ENCODE measurements around the gene NR3C2. TPM values are rescaled to one million over a fixed set of nuclear protein-coding genes. Genes with fewer than 3 reads are reported as not detected.

NR3C2 gene
- total RNA-seq, 1 experiment from 2014 or later: 2.1 TPM

DNA sequence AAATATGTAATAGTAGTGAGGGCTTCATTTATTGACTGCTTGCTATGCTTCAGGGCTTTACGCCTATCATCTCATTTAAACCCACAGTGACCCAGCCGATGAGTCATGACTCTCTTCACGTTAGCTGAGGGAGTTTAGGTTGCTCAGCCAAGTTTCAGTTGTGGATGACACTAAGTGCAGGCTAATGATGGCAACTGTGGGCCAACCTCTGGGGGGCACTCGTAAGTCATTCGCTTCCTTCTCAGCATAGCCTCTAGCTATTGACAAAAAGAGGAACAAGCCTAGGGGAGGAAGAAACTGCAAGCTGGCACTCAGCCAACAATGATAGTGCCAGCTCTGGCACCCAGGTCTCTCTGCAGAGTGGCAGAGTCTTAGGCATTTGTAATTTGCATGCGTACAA lies 385.3 kb downstream of the NR3C2 start:
- DNase-seq (ENCODE audit: low read depth): peak; percentile 63

- no peak for DNase-seq (ENCODE audit: low read depth)
Measured at GRCh38 chr4:148055844-148056243, 386.4 kb downstream of the NR3C2 start.

DNA sequence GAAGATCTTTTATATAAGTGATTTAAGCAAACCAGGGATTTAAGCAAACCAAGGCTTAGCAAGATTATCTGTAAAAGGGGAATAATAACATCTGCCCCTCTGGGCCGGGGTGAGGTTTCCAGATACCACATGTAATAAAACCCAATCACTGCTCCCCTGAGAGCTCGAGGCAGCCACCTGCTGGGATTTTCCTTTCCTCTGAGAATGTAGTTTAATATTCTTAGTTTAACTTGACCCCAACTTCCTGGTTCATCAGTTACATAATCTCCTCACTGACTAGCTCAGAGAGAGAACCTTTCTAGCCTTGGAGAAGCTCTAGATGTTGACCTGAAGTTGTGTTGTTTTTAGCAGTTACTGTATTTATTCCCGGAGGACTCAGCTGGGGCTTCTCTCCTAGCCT lies 387.9 kb downstream of the NR3C2 start:
- DNase-seq (ENCODE audit: low read depth): peak; percentile 76

GRCh38 chr4:148053298-148054003 lies 388.8 kb downstream of the NR3C2 start:
- no peak for DNase-seq (ENCODE audit: low read depth)

DNA sequence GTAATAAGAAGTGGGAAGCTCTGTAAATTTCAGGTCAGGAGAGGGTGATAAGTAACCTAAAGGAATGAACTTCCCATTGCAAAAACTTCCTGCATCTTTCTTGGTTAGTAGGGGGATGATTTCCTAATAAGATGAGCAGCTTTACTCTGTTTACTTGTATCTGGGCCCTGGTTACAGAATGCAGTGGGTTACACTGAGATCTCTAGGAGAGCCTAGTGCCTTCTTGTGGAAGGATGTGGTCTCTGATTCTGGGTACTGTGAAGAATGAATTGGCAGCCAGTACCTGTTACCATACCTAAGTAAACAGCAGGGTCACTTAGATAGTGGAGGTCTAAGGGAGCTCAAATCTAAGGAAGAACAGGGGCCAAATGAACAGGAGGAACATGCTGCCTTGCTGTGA lies 389.8 kb downstream of the NR3C2 start:
- no peak for DNase-seq (ENCODE audit: low read depth)

DNA sequence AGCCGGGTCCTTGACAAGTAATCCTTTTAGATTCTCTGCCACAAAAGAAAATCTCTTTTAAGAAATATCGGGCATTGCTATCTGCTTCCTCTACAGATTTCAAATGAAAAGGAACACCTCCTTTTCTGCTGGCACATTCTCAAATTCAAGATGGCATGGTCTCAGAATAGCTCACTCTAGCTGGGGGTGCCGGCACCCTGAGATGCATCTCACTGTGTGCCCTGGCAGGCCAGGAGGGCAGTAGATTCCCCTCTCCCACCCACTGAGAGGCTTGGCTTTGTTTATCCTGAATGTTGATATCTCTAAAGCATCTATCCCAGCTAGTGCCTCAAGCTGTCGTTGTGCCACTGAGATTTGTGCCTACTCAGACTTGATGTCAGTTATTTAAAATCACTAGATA lies 390.8 kb downstream of the NR3C2 start:
- no peak for DNase-seq (ENCODE audit: low read depth)

DNA sequence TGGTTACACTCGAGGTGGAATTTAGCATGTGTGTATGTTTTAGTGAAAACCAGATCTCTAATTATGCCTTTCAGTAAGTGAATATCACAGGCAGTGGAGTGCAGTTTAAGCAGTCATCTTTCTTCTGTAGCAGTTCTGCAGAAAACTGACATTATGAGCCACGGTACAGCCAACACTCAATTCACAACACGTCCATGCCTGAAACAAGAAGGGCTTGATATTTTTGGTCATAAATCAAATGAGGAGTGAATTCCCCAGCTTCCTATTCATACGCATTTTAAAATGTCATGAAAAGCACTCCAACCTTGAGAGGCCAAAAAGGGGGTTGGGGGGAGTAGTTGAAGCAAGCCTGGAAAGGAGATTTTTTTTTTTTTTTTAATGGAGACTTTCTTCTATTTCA lies 393.6 kb downstream of the NR3C2 start:
- DNase-seq (ENCODE audit: low read depth): no peak

DNA sequence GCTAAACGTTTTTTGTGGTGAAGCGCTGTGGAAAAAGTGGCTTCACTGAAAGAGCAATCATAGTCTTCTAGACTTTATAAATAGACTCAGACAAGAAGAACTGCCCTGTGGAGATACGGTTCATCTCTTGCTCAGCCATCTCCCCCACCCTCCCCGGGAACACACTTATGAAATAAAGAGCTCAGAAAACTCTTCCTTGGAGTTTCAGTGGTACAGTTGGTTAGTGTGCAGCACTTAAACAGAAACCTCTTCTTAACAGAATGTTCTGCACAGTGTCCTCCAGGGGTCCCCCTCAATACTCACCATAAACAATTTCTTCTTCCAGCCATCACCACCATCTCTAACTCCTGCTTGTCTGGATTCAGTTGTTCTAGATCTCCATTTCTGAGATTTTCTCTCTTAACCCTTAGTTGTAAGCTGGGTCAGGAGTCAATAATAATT lies 397.3 kb downstream of the NR3C2 start:
- peak; percentile 13 for DNase-seq (ENCODE audit: low read depth)

DNA sequence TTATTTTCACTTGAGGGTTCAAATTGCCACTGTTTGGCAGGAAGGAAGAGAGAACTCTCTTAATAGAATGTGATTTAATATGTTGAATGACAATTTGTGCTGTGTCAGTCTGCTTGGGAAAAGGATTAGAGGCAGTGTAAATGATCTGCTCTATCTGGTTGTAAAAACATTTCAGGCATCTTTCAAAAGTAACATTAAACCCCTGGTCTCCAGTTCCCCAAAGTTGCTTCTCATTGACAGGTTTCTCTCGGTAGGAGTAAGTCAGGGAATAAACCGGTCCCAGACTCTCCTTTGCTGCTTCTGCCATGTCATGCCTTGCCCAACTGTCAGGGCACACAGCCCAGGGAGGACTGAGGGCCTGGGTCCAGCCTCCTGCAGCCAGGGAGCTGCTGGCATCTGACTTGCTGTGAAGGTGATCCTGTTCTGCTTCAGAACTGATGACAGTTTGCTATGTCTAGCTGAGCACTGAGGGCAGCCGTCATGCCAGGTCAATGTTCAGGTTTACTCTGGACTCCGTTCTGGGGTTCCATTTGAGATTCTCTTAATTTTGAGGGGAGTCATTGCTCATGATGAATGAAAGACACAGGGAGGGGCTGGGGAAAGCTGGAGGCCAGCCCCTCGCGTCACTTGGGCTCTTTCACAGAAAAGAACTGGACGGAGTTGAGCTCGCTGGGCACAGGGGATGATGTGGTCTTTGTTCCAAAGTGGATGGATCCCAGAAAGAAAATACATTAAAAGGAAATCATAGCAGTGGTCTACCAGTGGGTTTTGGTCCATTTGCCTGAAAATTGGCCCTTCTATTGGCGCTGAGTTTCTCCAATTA lies 397.9 kb downstream of the NR3C2 start:
- no peak for DNase-seq (ENCODE audit: low read depth)

DNA sequence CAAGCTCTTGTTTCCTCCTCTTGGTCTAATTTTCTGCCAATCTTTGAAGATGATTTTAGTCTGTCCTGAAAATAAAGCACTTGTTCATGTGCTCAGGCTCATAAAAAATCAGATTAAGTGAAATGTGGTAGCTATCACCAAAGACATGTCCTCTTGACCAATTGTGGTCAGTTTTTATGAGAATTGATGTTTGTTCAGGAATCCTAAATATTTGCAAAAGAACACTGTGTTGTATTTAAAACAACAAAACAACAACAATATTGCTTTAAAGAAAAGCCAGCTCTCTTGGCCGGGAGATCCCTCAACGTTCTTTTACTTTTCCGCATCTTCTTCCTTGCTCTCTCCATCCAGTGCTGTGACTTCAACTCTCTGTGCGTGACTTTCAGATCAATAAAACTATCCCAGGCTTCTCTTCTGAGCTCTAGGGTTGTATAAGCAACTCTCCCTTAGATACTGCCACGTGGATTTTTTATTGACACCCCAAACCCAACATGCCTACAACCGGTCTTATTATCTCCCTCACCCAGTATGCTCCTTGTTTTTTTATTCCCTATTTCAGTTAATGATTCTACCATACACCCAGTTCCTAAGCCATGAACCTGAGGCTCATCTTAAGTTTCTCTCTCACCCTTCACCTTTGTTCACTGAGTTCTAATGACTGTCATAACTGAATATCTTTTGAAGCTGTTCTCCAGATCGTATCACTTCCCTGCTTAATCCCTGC lies 400.4 kb downstream of the NR3C2 start:
- peak; percentile 12 for DNase-seq (ENCODE audit: low read depth)

GRCh38 chr4:148034813-148035212 lies 407.4 kb downstream of the NR3C2 start:
- no peak for DNase-seq (ENCODE audit: low read depth)

- peak; percentile 63 for DNase-seq (ENCODE audit: low read depth)
Measured at GRCh38 chr4:148030193-148030873, 411.9 kb downstream of the NR3C2 start.

DNA sequence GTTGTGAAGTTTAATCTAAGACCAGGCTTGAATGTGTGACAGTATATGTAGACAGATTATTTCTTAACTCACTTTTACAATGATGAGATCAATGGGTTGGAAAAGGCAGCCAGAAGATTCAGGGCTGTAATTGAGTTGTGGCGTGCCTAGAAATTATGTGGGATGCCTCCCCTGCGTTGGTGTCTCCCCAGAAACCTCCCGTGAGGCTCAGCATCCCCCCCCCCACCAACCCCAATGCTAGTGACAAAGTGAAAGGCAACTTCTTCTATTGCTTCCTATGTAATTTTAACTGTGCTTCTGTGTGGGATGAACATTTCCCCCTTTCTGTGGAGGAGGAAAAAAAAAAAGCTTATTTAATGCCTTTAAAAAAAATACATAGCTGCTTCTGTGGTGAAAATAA lies 412.4 kb downstream of the NR3C2 start:
- no peak for DNase-seq (ENCODE audit: low read depth)
